GM18519 (cell line): ENCODE results near the gene TOMM20L.
A peak's percentile ranks its signal among the peaks of the same experiment; 100 is the strongest.
"Not testable (repeated sequence)": the region's sequence is repeated elsewhere in the genome, so short reads cannot be mapped to it uniquely, and the experiment has no call there.

Experiments
- ATAC-seq: cut with Tn5 transposase; IDR thresholded peaks from one replicate; pipeline ENCODE4 v1.9.1; 2021; ENCODE audit warnings: mild to moderate bottlenecking, moderate library complexity; ENCODE audit not compliant: unreplicated experiment, low FRiP score

TOMM20L gene

GRCh38 chr14:58395812-58396788 is at the start of gene TOMM20L:
TOMM20L (plus strand) TSS chr14:58395930; CDS start chr14:58395958, 28 bp downstream.
- peak; percentile 81 for ATAC-seq

GRCh38 chr14:58353516-58354299 is 42.0 kb upstream of the TOMM20L start:
- ATAC-seq = no peak

- no peak for ATAC-seq
Observed at GRCh38 chr14:58354808-58355207, 40.9 kb upstream of the TOMM20L start.

GRCh38 chr14:58356268-58356667 is 39.5 kb upstream of the TOMM20L start:
- no peak for ATAC-seq

- not testable (repeated sequence) for ATAC-seq
Observed at GRCh38 chr14:58362272-58362671, 33.5 kb upstream of the TOMM20L start.

- ATAC-seq = no peak
Observed at GRCh38 chr14:58362798-58363412, 32.8 kb upstream of the TOMM20L start.

- no peak for ATAC-seq
Observed at GRCh38 chr14:58364316-58364715, 31.4 kb upstream of the TOMM20L start.

- no peak for ATAC-seq
Observed at GRCh38 chr14:58367296-58367695, 28.4 kb upstream of the TOMM20L start.

- ATAC-seq = no peak
Observed at GRCh38 chr14:58368956-58369355, 26.8 kb upstream of the TOMM20L start.

- ATAC-seq = no peak
Observed at GRCh38 chr14:58376791-58377190, 18.9 kb upstream of the TOMM20L start.

- no peak for ATAC-seq
Observed at GRCh38 chr14:58390830-58391229, 4.9 kb upstream of the TOMM20L start.

GRCh38 chr14:58395562-58395811 is 243 bp upstream of the TOMM20L start:
- ATAC-seq = no peak

GRCh38 chr14:58397156-58397555 is 1.4 kb downstream of the TOMM20L start:
- no peak for ATAC-seq

- no peak for ATAC-seq
Observed at GRCh38 chr14:58398495-58398894, 2.8 kb downstream of the TOMM20L start.

- ATAC-seq = no peak
Observed at GRCh38 chr14:58398895-58399294, 3.2 kb downstream of the TOMM20L start.

- ATAC-seq = no peak
Observed at GRCh38 chr14:58401587-58401986, 5.9 kb downstream of the TOMM20L start.

- no peak for ATAC-seq
Observed at GRCh38 chr14:58408681-58409215, 13.0 kb downstream of the TOMM20L start.

- ATAC-seq = no peak
Observed at GRCh38 chr14:58414845-58415244, 19.1 kb downstream of the TOMM20L start.

- no peak for ATAC-seq
Observed at GRCh38 chr14:58415636-58416547, 20.2 kb downstream of the TOMM20L start.

GRCh38 chr14:58416934-58417333 is 21.2 kb downstream of the TOMM20L start:
- ATAC-seq = not testable (repeated sequence)
